ENCODE results near the gene TLE4.
"Not testable (repeated sequence)": the region's sequence is repeated elsewhere in the genome, so short reads cannot be mapped to it uniquely, and the experiment has no call there.

Gene TLE4

GRCh38 chr9:79640067-79640466, 68.3 kb downstream of the TLE4 start:
- DNase-seq = not testable (repeated sequence)

DNA sequence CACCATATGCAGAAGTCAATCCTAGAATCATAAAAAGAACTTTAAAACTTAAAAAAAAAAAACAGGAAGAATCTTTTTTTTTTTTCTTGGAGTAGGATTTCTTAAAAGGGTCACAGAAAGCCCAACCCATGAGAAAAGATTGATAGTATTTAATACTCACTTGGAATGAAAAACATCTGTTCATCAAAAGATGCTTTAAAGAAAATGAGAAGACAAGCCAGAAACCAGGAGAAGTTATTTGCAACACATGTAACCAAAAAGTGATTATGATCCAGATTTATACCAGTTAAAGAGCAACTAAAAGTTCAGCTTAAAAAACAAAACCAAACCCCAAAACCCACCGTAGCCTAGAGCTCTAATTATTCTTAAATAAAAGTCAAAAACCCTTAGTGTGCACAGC, 69.3 kb downstream of the TLE4 start:
- no peak for DNase-seq

GRCh38 chr9:79642671-79643070, 70.9 kb downstream of the TLE4 start:
- no peak for DNase-seq

- no peak for DNase-seq
These were observed 72.3 kb downstream of the TLE4 start for GRCh38 chr9:79644048-79644447.

DNA sequence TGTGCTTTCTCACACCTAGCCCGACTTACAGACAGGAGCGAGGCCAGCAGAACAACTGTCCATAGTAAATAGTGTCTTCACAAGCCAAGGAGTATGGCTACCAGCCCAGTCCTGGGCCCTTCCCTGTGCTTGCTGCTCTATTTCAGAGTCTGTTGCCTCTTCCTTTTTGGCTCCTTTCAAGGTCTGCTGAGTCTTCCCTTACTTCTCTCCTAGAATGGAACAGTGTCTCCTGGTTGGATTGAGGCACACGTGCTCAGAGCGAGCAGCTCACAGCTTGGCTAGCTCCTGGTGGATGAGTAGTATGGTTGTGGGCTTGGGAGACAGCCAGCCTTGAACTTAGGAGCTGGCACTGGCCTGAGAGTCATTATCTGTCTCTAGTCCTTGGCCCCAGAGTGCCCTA, 72.8 kb downstream of the TLE4 start:
- DNase-seq = no peak

DNA sequence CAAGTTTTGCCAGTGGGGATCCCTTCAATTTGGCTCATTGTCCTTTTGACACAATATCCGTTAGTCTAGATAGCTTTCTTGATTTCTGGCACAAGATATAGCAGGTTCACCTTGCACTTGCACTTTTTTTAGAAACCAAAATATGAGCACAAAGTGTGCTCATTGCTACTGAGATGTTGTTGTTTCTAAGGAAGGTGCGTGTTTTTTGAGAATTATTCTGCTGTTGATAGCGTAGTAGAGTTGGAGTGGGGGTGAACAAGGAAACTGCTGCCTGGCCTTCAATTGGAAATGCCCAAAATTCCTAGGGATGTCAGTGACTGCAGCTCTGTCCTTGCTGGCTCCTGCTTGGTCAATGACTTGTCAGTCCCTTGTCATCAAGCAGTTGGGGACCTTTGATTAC, 73.3 kb downstream of the TLE4 start:
- no peak for DNase-seq

DNA sequence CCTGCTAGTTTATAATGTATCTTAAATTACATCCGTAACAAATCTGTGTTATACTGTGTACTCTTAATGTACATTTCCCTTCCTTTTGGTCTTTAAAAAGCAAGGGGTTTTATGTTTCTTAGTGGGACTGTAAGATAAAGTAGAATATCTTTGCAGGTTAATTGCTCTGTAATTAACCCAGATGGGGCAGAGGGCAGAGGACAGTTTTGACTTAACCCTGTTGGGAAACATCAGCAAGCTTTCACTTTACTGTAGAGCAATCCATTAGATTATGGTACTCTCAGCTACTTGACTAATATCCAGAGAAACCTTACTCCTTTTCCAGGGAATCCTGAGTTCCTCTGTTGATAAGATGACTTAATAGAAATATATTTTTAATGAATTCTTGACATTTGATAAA, 74.3 kb downstream of the TLE4 start:
- DNase-seq = no peak

GRCh38 chr9:79651251-79651795, 79.6 kb downstream of the TLE4 start:
- DNase-seq = peak; percentile 6

DNA sequence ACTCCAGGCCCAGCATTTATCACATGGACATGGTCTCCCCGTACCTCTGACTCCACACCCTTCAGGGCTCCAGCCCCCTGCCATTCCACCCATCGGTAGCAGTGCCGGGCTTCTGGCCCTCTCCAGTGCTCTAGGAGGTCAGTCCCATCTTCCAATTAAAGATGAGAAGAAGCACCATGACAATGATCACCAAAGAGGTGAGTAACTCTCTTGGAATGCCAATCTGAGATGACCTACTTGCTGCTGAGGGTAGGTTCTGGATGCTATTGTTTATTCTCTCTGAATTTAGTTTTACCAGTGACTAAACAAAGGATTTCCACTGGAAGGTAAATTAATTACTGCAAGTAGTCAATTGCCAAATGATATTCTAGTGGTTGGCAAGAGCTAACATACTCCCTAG, 80.8 kb downstream of the TLE4 start:
- no peak for DNase-seq

- DNase-seq = not testable (repeated sequence)
These were observed 83.0 kb downstream of the TLE4 start for GRCh38 chr9:79654591-79655382.

GRCh38 chr9:79655551-79655950, 83.8 kb downstream of the TLE4 start:
- DNase-seq = no peak

- DNase-seq = no peak
These were observed 84.4 kb downstream of the TLE4 start for GRCh38 chr9:79656169-79656568.

DNA sequence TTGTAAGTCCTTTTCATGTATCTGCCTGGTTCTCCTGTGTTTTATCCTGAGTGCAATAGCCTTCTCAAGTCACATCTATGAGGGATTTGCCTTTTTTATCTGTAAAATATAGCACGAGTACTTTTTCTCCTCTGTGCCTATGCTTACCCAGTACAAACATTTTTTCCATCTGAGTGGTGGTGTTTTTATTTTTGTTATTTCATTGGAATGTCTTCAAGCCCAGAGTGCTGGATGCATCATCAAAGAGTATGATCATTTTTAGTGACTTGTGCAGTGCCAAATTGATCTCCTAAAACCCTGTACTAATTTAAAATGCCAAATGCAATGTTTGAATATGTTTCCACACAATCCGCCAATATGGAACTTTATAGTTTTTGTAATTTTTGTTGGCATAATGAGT, 86.1 kb downstream of the TLE4 start:
- DNase-seq = no peak

- no peak for DNase-seq
These were observed 87.2 kb downstream of the TLE4 start for GRCh38 chr9:79658926-79659325.

- DNase-seq = no peak
These were observed 88.8 kb downstream of the TLE4 start for GRCh38 chr9:79660615-79661014.

GRCh38 chr9:79661279-79661678, 89.5 kb downstream of the TLE4 start:
- no peak for DNase-seq

DNA sequence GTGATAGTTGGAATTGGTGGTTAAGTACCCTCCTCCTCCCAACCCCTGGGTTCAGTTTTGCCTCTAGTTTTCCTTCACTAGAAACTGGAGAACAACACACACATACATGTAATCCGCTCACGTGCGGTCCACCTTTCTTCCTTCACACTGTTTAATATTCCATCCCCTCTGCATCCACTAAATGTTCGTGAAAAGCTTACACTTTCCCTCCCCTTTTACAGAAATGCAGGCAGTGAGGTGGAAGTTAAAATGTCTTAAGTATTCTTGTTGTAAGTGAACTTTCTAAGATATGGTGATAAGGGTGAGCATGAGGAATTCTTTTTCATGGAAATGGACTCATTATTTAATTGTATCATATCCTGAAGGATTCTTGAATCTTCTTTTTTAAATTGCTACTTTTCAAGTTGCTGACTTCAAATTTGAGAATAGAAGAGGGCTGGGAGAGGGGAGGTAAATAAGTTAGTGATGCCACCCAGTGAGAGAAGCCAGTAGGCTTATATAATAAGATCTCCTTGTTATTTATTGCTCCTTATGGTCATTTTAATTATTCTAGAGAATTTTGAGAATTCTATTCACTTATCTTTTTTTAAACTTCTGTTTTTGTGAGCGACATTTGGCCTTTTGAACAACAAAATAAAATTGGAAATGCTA, 90.2 kb downstream of the TLE4 start:
- DNase-seq = no peak

GRCh38 chr9:79662537-79662956, 90.8 kb downstream of the TLE4 start:
- no peak for DNase-seq

DNA sequence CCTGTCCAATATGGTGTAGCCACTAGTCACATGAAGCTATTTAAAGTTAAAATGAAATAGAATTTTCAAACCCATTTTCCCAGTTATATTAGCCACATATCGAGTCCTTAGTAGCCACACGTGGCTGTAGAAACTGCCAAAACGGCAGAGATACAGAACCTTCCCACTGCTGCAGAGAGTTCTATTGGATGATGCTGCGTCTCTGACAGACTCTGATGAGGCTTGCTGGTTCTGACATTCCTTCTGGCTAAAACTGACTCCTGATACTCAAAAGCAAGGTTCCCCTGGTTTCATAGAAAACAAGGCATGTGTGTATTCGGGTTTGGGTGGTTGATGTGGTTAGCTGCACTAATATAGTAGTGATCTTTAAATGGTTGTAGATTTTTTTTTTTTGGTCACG, 91.5 kb downstream of the TLE4 start:
- DNase-seq = no peak

DNA sequence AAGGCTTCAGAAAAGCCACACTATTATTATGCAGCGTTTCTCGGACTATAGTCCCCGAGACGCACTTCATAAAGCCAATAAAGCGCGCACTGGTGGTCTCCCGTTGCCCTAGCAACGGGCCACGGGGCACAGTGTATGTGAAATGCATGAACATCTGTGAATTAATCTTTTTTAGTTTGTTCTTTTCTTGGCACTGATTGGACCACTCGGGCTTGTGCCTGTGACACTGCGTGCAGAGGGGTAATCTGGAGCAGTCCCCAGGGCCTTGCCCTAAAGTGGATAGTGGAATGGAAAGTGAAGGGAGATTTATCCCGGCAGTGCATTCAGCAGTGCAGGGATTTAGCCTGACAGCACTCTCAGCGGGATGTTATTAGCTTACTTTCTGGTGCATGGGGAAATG, 92.1 kb downstream of the TLE4 start:
- DNase-seq = no peak

DNA sequence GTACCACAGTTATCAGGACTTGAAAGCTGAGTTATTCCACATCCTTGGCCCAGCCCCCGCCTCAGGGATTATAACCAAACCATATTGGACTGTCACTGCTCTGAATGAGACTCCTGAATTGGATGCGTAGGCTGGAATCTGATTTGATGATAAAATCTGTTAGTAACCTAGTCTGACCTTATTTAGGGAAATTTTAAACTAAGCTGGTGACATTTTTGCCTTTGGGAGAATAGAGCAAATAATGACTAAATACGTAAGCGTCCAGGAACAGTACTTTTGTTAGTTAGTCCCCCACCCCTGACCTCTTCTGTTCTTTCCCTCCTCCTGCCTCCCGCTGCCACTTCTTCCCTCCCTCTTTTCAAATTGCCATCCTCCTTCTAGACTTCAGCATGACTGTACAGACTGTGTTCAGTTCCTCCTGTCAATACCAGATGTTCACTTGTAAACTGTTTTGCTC, 92.6 kb downstream of the TLE4 start:
- DNase-seq = no peak

- no peak for DNase-seq
These were observed 93.6 kb downstream of the TLE4 start for GRCh38 chr9:79665369-79665768.

- no peak for DNase-seq
These were observed 94.2 kb downstream of the TLE4 start for GRCh38 chr9:79665931-79666330.

- DNase-seq = no peak
These were observed 95.4 kb downstream of the TLE4 start for GRCh38 chr9:79667120-79667519.
